Natural killer cell treated with Interleukin-12 subunit alpha and Interleukin-12 subunit beta and Interleukin-15 and Interleukin-18, amount 100 ng/mL, for 72 hours (primary cell): Measurements from ENCODE around the gene ZNF385B. TPM values are rescaled to one million over a fixed set of nuclear protein-coding genes. Genes with fewer than 3 reads are reported as not detected.

Experiments used
- ATAC-seq, 2 donors: fragments of 150-1000 bp; cut with Tn5 transposase in 1 of 2; sonication (Bioruptor Pico), chemical (Tn5 transposase) in 1 of 2; 2 replicates each; pipeline ENCODE4 v1.10.0; 2021
- DNase-seq: peaks from one replicate; pipeline ENCODE4 v3.0.0; 2022; ENCODE audit warnings: low spot score
- H3K27ac Mint-ChIP-seq, 2 donors: 1 replicate in 1 of 2; 2 replicates in 1 of 2; pipeline ENCODE4 v1.8.0; 2022; ENCODE audit warnings: mixed read lengths in 2 of 2, mild to moderate bottlenecking in 1 of 2, moderate library complexity in 1 of 2
- H3K27me3 Mint-ChIP-seq, 2 donors: 1 replicate in 1 of 2; 2 replicates in 1 of 2; pipeline ENCODE4 v1.8.0; 2022; ENCODE audit warnings: mixed read lengths in 2 of 2
- H3K36me3 Mint-ChIP-seq: one replicate; pipeline ENCODE4 v1.8.0; 2022; ENCODE audit warnings: mixed read lengths
- H3K4me1 Mint-ChIP-seq, 2 donors: 1 replicate in 1 of 2; 2 replicates in 1 of 2; pipeline ENCODE4 v1.8.0; 2022; ENCODE audit warnings: low read depth in 2 of 2, mixed read lengths in 2 of 2, mild to moderate bottlenecking in 1 of 2
- H3K4me3 Mint-ChIP-seq: one replicate; pipeline ENCODE4 v1.8.0; 2022; ENCODE audit warnings: mixed read lengths
- H3K9me3 Mint-ChIP-seq: 2 replicates; pipeline ENCODE4 v1.8.0; 2022; ENCODE audit warnings: mixed read lengths
- total RNA-seq, 2 donors: library from RNA; stranded (reverse); gene quantifications; one replicate each; pipeline ENCODE4 v1.2.3, GENCODE V29; 2022

Gene ZNF385B
- total RNA-seq, 2 donors from 2014 or later, result not detected

GRCh38 chr2:179842498-179843153 lies 18.8 kb downstream of the ZNF385B start:
- peaks cover 3 to 5% of the 10 kb centered on the region in 2 donors for H3K27me3 Mint-ChIP-seq
- H3K9me3 Mint-ChIP-seq, result no peaks in the 10 kb centered on the region
- ATAC-seq (no peak), DNase-seq (no peak)
- H3K36me3 Mint-ChIP-seq, result no peaks in the 10 kb centered on the region
- no peaks in the 10 kb centered on the region for H3K4me1 Mint-ChIP-seq
- no peak overlapping the region for H3K4me3 Mint-ChIP-seq
- no peak overlapping the region for H3K27ac Mint-ChIP-seq

- Mint-ChIP-seq H3K9me3 (no peaks in the 10 kb centered on the region), H3K4me1 (no peaks in the 10 kb centered on the region), H3K36me3 (no peaks in the 10 kb centered on the region), H3K27me3 (peaks cover 3 to 5% of the 10 kb centered on the region in 2 donors), H3K4me3 (no peak overlapping the region), H3K27ac (no peak overlapping the region)
- DNase-seq (no peak), ATAC-seq (no peak)
These were observed 20.6 kb downstream of the ZNF385B start for GRCh38 chr2:179840840-179841239.

- no peaks in the 10 kb centered on the region for H3K36me3 Mint-ChIP-seq
- H3K9me3 Mint-ChIP-seq, result no peaks in the 10 kb centered on the region
- no peak overlapping the region for H3K27ac Mint-ChIP-seq
- ATAC-seq, result no peak
- H3K4me1 Mint-ChIP-seq, result no peaks in the 10 kb centered on the region
- peaks cover 0 to 3% of the 10 kb centered on the region in 2 donors for H3K27me3 Mint-ChIP-seq
- DNase-seq, result no peak
- H3K4me3 Mint-ChIP-seq, result no peak overlapping the region
These were observed 24.0 kb downstream of the ZNF385B start for GRCh38 chr2:179837408-179837807.

- Mint-ChIP-seq H3K27ac (no peak overlapping the region), H3K27me3 (no peaks in the 10 kb centered on the region), H3K4me1 (no peaks in the 10 kb centered on the region), H3K36me3 (no peaks in the 10 kb centered on the region), H3K4me3 (no peak overlapping the region), H3K9me3 (no peaks in the 10 kb centered on the region)
- DNase-seq (no peak), ATAC-seq (no peak)
These were observed 31.2 kb downstream of the ZNF385B start for GRCh38 chr2:179830043-179830787.

- Mint-ChIP-seq H3K27me3 (no peaks in the 10 kb centered on the region), H3K4me3 (no peak overlapping the region), H3K27ac (no peak overlapping the region), H3K4me1 (no peaks in the 10 kb centered on the region), H3K36me3 (no peaks in the 10 kb centered on the region), H3K9me3 (no peaks in the 10 kb centered on the region)
- ATAC-seq, result no peak
- no peak for DNase-seq
These were observed 35.1 kb downstream of the ZNF385B start for GRCh38 chr2:179826297-179826696.

GRCh38 chr2:179825494-179825893 lies 35.9 kb downstream of the ZNF385B start:
- Mint-ChIP-seq H3K9me3 (no peaks in the 10 kb centered on the region), H3K27me3 (no peaks in the 10 kb centered on the region), H3K4me3 (no peak overlapping the region), H3K36me3 (no peaks in the 10 kb centered on the region), H3K27ac (no peak overlapping the region), H3K4me1 (no peaks in the 10 kb centered on the region)
- DNase-seq (no peak), ATAC-seq (no peak)

- no peaks in the 10 kb centered on the region for H3K9me3 Mint-ChIP-seq
These were observed 36.5 kb downstream of the ZNF385B start for GRCh38 chr2:179824961-179825360.

GRCh38 chr2:179822540-179822939 lies 38.9 kb downstream of the ZNF385B start:
- no peaks in the 10 kb centered on the region for H3K4me1 Mint-ChIP-seq
- no peaks in the 10 kb centered on the region for H3K27me3 Mint-ChIP-seq
- DNase-seq (no peak), ATAC-seq (no peak)
- no peak overlapping the region for H3K4me3 Mint-ChIP-seq
- no peak overlapping the region for H3K27ac Mint-ChIP-seq
- H3K36me3 Mint-ChIP-seq, result no peaks in the 10 kb centered on the region
- no peaks in the 10 kb centered on the region for H3K9me3 Mint-ChIP-seq

More at GRCh38 chr2:179824961-179825360, 36.5 kb downstream of the ZNF385B start:
- Mint-ChIP-seq H3K4me1 (no peaks in the 10 kb centered on the region), H3K27ac (no peak overlapping the region), H3K36me3 (no peaks in the 10 kb centered on the region), H3K27me3 (no peaks in the 10 kb centered on the region), H3K4me3 (no peak overlapping the region)
- DNase-seq, result no peak
- ATAC-seq, result no peak

GRCh38 chr2:179818546-179818945 lies 42.9 kb downstream of the ZNF385B start:
- no peak for ATAC-seq
- no peak overlapping the region for H3K4me3 Mint-ChIP-seq
- no peak overlapping the region for H3K27ac Mint-ChIP-seq
- H3K36me3 Mint-ChIP-seq, result no peaks in the 10 kb centered on the region
- H3K4me1 Mint-ChIP-seq, result no peaks in the 10 kb centered on the region
- no peaks in the 10 kb centered on the region for H3K9me3 Mint-ChIP-seq
- no peak for DNase-seq
- H3K27me3 Mint-ChIP-seq, result no peaks in the 10 kb centered on the region

- H3K4me3 Mint-ChIP-seq, result no peak overlapping the region
- H3K4me1 Mint-ChIP-seq, result no peaks in the 10 kb centered on the region
- ATAC-seq, result no peak
- no peak overlapping the region for H3K27ac Mint-ChIP-seq
- DNase-seq, result no peak
- H3K36me3 Mint-ChIP-seq, result no peaks in the 10 kb centered on the region
- no peaks in the 10 kb centered on the region for H3K27me3 Mint-ChIP-seq
- no peaks in the 10 kb centered on the region for H3K9me3 Mint-ChIP-seq
These were observed 44.1 kb downstream of the ZNF385B start for GRCh38 chr2:179817181-179817841.

- H3K4me1 Mint-ChIP-seq, result no peaks in the 10 kb centered on the region
- no peak overlapping the region for H3K27ac Mint-ChIP-seq
- no peaks in the 10 kb centered on the region for H3K36me3 Mint-ChIP-seq
- peaks cover 3% of the 10 kb centered on the region for H3K9me3 Mint-ChIP-seq
- DNase-seq, result no peak
- no peak overlapping the region for H3K4me3 Mint-ChIP-seq
- H3K27me3 Mint-ChIP-seq, result no peaks in the 10 kb centered on the region
- ATAC-seq, result no peak
These were observed 47.4 kb downstream of the ZNF385B start for GRCh38 chr2:179814050-179814449.

- DNase-seq (no peak), ATAC-seq (no peak)
- no peaks in the 10 kb centered on the region for H3K36me3 Mint-ChIP-seq
- H3K27me3 Mint-ChIP-seq, result no peaks in the 10 kb centered on the region
- H3K4me1 Mint-ChIP-seq, result no peaks in the 10 kb centered on the region
- H3K9me3 Mint-ChIP-seq, result peaks cover 3% of the 10 kb centered on the region
- H3K4me3 Mint-ChIP-seq, result no peak overlapping the region
- no peak overlapping the region for H3K27ac Mint-ChIP-seq
These were observed 48.9 kb downstream of the ZNF385B start for GRCh38 chr2:179812501-179812900.

GRCh38 chr2:179811042-179811441 lies 50.4 kb downstream of the ZNF385B start:
- H3K4me1 Mint-ChIP-seq, result no peaks in the 10 kb centered on the region
- no peak overlapping the region for H3K4me3 Mint-ChIP-seq
- H3K27ac Mint-ChIP-seq, result no peak overlapping the region
- ATAC-seq (no peak), DNase-seq (no peak)
- H3K9me3 Mint-ChIP-seq, result peaks cover 3% of the 10 kb centered on the region
- H3K27me3 Mint-ChIP-seq, result no peaks in the 10 kb centered on the region
- H3K36me3 Mint-ChIP-seq, result no peaks in the 10 kb centered on the region

GRCh38 chr2:179809606-179810005 lies 51.8 kb downstream of the ZNF385B start:
- Mint-ChIP-seq H3K4me1 (no peaks in the 10 kb centered on the region), H3K36me3 (no peaks in the 10 kb centered on the region), H3K4me3 (no peak overlapping the region), H3K9me3 (peaks cover 3% of the 10 kb centered on the region), H3K27me3 (no peaks in the 10 kb centered on the region), H3K27ac (no peak overlapping the region)
- DNase-seq (no peak), ATAC-seq (no peak)
